ENCODE data around the gene ZC3HAV1. TPM values are rescaled to one million over a fixed set of nuclear protein-coding genes. Genes with fewer than 3 reads are reported as not detected.

ZC3HAV1 gene
- total and polyA plus RNA-seq, 9 of the 15 experiments (the other 6 are each of a cell fraction or from before 2014, with no cell fraction given): 11.9 to 40.5 (median 23.9) TPM

DNA sequence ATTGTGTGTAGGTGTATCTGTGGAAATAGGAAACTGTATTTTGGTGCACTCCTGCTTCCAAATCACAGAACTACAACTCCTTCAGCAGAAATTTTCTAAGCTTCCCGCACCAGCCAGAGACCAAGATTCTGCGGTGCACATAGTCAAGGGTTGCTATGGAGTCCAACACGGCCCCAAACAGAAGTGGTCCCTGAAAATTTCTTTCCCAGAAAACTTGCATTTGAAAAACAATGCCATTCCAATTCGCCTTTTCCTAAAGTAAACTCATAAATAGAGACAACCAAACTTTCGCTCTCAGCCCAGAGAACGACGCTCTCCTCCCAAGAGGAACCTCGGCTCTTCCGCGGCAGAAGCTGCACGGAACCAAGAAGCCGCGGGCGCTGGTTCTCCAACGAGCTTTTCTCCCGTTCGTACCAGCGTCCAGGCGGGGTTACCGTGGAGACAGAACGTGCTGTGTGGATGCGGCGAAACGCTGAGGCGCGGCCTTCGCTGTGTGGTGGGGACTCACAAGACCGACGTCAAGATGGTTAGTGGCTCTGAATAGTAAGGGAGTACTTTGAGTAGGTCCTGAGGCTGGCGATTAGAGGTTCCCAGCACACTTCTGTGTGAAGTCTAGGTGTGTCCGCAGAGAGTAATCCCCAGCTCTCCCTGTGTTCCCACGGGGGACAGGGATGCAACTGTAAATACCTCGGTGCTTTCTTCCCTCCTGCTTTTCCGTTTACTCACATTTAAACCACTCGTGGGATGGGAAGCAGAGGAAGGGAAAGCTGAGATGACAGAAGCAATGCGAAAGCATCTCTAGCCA lies 24.0 kb upstream of the ZC3HAV1 start (continued):
- TF ChIP-seq ILF3 (IDR thresholded peaks at IDR 0.05; ENCODE audit: borderline replicate concordance): no peak
- TF ChIP-seq, protein P1, sequence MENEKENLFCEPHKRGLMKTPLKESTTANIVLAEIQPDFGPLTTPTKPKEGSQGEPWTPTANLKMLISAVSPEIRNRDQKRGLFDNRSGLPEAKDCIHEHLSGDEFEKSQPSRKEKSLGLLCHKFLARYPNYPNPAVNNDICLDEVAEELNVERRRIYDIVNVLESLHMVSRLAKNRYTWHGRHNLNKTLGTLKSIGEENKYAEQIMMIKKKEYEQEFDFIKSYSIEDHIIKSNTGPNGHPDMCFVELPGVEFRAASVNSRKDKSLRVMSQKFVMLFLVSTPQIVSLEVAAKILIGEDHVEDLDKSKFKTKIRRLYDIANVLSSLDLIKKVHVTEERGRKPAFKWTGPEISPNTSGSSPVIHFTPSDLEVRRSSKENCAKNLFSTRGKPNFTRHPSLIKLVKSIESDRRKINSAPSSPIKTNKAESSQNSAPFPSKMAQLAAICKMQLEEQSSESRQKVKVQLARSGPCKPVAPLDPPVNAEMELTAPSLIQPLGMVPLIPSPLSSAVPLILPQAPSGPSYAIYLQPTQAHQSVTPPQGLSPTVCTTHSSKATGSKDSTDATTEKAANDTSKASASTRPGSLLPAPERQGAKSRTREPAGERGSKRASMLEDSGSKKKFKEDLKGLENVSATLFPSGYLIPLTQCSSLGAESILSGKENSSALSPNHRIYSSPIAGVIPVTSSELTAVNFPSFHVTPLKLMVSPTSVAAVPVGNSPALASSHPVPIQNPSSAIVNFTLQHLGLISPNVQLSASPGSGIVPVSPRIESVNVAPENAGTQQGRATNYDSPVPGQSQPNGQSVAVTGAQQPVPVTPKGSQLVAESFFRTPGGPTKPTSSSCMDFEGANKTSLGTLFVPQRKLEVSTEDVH (IDR thresholded peaks at IDR 0.05; ENCODE audit: low read depth, partially characterized antibody): peak; percentile 83
- TF ChIP-seq, protein P2, sequence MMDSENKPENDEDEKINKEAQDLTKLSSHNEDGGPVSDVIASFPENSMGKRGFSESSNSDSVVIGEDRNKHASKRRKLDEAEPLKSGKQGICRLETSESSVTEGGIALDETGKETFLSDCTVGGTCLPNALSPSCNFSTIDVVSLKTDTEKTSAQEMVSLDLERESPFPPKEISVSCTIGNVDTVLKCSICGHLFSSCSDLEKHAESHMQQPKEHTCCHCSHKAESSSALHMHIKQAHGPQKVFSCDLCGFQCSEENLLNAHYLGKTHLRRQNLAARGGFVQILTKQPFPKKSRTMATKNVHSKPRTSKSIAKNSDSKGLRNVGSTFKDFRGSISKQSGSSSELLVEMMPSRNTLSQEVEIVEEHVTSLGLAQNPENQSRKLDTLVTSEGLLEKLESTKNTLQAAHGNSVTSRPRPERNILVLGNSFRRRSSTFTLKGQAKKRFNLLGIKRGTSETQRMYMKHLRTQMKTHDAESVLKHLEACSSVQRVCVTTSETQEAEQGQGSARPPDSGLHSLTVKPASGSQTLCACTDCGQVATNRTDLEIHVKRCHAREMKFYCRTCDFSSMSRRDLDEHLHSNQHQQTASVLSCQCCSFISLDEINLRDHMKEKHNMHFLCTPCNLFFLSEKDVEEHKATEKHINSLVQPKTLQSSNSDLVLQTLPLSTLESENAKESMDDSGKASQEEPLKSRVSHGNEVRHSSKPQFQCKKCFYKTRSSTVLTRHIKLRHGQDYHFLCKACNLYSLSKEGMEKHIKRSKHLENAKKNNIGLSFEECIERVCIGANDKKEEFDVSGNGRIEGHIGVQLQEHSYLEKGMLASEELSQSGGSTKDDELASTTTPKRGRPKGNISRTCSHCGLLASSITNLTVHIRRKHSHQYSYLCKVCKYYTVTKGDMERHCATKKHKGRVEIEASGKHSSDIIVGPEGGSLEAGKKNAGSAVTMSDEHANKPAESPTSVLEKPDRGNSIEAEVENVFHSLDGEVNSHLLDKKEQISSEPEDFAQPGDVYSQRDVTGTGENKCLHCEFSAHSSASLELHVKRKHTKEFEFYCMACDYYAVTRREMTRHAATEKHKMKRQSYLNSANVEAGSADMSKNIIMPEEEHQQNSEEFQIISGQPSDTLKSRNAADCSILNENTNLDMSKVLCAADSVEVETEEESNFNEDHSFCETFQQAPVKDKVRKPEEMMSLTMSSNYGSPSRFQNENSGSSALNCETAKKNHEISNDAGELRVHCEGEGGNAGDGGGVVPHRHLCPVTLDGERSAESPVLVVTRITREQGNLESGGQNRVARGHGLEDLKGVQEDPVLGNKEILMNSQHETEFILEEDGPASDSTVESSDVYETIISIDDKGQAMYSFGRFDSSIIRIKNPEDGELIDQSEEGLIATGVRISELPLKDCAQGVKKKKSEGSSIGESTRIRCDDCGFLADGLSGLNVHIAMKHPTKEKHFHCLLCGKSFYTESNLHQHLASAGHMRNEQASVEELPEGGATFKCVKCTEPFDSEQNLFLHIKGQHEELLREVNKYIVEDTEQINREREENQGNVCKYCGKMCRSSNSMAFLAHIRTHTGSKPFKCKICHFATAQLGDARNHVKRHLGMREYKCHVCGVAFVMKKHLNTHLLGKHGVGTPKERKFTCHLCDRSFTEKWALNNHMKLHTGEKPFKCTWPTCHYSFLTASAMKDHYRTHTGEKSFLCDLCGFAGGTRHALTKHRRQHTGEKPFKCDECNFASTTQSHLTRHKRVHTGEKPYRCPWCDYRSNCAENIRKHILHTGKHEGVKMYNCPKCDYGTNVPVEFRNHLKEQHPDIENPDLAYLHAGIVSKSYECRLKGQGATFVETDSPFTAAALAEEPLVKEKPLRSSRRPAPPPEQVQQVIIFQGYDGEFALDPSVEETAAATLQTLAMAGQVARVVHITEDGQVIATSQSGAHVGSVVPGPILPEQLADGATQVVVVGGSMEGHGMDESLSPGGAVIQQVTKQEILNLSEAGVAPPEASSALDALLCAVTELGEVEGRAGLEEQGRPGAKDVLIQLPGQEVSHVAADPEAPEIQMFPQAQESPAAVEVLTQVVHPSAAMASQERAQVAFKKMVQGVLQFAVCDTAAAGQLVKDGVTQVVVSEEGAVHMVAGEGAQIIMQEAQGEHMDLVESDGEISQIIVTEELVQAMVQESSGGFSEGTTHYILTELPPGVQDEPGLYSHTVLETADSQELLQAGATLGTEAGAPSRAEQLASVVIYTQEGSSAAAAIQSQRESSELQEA (IDR thresholded peaks at IDR 0.05; ENCODE audit: low read depth): peak; percentile 45; the same call in 1 of the 2 replicates
- TF ChIP-seq, protein P3, sequence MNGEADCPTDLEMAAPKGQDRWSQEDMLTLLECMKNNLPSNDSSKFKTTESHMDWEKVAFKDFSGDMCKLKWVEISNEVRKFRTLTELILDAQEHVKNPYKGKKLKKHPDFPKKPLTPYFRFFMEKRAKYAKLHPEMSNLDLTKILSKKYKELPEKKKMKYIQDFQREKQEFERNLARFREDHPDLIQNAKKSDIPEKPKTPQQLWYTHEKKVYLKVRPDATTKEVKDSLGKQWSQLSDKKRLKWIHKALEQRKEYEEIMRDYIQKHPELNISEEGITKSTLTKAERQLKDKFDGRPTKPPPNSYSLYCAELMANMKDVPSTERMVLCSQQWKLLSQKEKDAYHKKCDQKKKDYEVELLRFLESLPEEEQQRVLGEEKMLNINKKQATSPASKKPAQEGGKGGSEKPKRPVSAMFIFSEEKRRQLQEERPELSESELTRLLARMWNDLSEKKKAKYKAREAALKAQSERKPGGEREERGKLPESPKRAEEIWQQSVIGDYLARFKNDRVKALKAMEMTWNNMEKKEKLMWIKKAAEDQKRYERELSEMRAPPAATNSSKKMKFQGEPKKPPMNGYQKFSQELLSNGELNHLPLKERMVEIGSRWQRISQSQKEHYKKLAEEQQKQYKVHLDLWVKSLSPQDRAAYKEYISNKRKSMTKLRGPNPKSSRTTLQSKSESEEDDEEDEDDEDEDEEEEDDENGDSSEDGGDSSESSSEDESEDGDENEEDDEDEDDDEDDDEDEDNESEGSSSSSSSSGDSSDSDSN (IDR thresholded peaks at IDR 0.05; ENCODE audit: borderline replicate concordance in 1 of 2, low read depth in 2 of 2, low read length in 2 of 2): peak in 1 of 2 experiments; percentile 91; a peak in 1 of 4 replicates
- peak; percentile 64; the same call in 1 of the 2 replicates for TF ChIP-seq ZZZ3 (IDR thresholded peaks at IDR 0.05)
- no peak for TF ChIP-seq ZFPM2 (CRISPR knock-in tag; IDR thresholded peaks at IDR 0.05)
- TF ChIP-seq KLF10 (CRISPR knock-in tag; IDR thresholded peaks at IDR 0.05): no peak
- TF ChIP-seq ZC3H4 (CRISPR knock-in tag; IDR thresholded peaks at IDR 0.05; ENCODE audit: borderline replicate concordance): no peak
- peak; percentile 81 for TF ChIP-seq MECOM (CRISPR knock-in tag; IDR thresholded peaks at IDR 0.05)
- TF ChIP-seq, protein P4, sequence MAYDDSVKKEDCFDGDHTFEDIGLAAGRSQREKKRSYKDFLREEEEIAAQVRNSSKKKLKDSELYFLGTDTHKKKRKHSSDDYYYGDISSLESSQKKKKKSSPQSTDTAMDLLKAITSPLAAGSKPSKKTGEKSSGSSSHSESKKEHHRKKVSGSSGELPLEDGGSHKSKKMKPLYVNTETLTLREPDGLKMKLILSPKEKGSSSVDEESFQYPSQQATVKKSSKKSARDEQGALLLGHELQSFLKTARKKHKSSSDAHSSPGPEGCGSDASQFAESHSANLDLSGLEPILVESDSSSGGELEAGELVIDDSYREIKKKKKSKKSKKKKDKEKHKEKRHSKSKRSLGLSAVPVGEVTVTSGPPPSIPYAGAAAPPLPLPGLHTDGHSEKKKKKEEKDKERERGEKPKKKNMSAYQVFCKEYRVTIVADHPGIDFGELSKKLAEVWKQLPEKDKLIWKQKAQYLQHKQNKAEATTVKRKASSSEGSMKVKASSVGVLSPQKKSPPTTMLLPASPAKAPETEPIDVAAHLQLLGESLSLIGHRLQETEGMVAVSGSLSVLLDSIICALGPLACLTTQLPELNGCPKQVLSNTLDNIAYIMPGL (CRISPR knock-in tag; IDR thresholded peaks at IDR 0.05): 0 out of 2 replicates have a peak, but pooled peaks have one; percentile 29
- TF ChIP-seq ZNF23 (CRISPR knock-in tag; IDR thresholded peaks at IDR 0.05): no peak

Data from K562 (cell line).